ENCODE results near the gene ADNP. TPM values are rescaled to one million over a fixed set of nuclear protein-coding genes. Genes with fewer than 3 reads are reported as not detected.

ADNP gene
- polyA plus RNA-seq, 1 donor from 2014 or later, result 78.5 TPM

GRCh38 chr20:50975701-50976330 is 44.6 kb upstream of the ADNP start:
- no peak overlapping the region for H3K27ac ChIP-seq (ENCODE audit: low read length)
- TF ChIP-seq SMC3 (conservative IDR thresholded peaks at IDR 0.05; ENCODE audit: poor library complexity) (no peak), CTCF (IDR thresholded peaks at IDR 0.05; ENCODE audit: poor library complexity, severe bottlenecking) (no peak), EZH2 (IDR thresholded peaks at IDR 0.05; ENCODE audit: borderline replicate concordance, insufficient read depth, low read length, poor library complexity, severe bottlenecking) (no peak), RAD21 (conservative IDR thresholded peaks at IDR 0.05) (no peak)
- TF ChIP-seq, protein P1, sequence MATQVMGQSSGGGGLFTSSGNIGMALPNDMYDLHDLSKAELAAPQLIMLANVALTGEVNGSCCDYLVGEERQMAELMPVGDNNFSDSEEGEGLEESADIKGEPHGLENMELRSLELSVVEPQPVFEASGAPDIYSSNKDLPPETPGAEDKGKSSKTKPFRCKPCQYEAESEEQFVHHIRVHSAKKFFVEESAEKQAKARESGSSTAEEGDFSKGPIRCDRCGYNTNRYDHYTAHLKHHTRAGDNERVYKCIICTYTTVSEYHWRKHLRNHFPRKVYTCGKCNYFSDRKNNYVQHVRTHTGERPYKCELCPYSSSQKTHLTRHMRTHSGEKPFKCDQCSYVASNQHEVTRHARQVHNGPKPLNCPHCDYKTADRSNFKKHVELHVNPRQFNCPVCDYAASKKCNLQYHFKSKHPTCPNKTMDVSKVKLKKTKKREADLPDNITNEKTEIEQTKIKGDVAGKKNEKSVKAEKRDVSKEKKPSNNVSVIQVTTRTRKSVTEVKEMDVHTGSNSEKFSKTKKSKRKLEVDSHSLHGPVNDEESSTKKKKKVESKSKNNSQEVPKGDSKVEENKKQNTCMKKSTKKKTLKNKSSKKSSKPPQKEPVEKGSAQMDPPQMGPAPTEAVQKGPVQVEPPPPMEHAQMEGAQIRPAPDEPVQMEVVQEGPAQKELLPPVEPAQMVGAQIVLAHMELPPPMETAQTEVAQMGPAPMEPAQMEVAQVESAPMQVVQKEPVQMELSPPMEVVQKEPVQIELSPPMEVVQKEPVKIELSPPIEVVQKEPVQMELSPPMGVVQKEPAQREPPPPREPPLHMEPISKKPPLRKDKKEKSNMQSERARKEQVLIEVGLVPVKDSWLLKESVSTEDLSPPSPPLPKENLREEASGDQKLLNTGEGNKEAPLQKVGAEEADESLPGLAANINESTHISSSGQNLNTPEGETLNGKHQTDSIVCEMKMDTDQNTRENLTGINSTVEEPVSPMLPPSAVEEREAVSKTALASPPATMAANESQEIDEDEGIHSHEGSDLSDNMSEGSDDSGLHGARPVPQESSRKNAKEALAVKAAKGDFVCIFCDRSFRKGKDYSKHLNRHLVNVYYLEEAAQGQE (IDR thresholded peaks at IDR 0.05; ENCODE audit: borderline replicate concordance), result no peak

DNA sequence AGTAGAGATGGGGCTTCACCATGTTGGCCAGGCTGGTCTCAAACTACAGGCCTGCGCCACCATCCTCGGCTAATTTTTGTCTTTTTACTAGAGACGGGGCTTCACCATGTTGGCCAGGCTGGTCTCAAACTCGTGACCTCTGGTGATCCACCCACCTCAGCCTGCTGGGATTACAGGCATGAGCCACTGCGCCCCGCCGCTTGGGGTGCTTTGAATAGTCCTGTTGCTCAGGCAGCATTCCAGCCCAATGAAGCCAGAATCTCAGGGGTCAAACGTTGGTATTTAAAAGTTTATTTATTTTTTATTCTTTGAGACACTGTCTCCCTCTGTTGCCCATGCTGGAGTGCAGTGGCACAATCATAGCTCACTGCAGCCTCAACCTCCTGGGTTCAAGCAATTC is 38.7 kb upstream of the ADNP start:
- Histone ChIP-seq H4K20me1 (ENCODE audit: insufficient read depth) (no peaks in the 10 kb centered on the region), H3K9me3 (ENCODE audit: low read length) (no peaks in the 10 kb centered on the region), H3K79me2 (replicated peaks; ENCODE audit: insufficient read depth, low read length) (no peaks in the 10 kb centered on the region), H2AFZ (ENCODE audit: low read depth, low read length) (no peak overlapping the region), H3K27ac (ENCODE audit: low read length) (no peak overlapping the region), H3K9me2 (ENCODE audit: insufficient read depth, low read length) (no peaks in the 10 kb centered on the region), H3K27me3 (ENCODE audit: insufficient read depth, low read depth, low read length) (no peaks in the 10 kb centered on the region), H3K4me3 (ENCODE audit: low read length) (no peak overlapping the region), H3K9ac (ENCODE audit: low read length) (no peak overlapping the region), H3K36me3 (ENCODE audit: insufficient read depth, low read length) (no peaks in the 10 kb centered on the region), H3F3A (ENCODE audit: insufficient read depth, low read length, poor library complexity, severe bottlenecking) (no peaks in the 10 kb centered on the region), H3K4me2 (ENCODE audit: low read length) (no peak overlapping the region)
- TF ChIP-seq EZH2 (IDR thresholded peaks at IDR 0.05; ENCODE audit: borderline replicate concordance, insufficient read depth, low read length, poor library complexity, severe bottlenecking), result no peak
- TF ChIP-seq RAD21 (conservative IDR thresholded peaks at IDR 0.05), result no peak
- no peak for TF ChIP-seq TAF1 (IDR thresholded peaks at IDR 0.05; ENCODE audit: low read depth)
- no peak for TF ChIP-seq EP300 (conservative IDR thresholded peaks at IDR 0.05; ENCODE audit: poor library complexity, severe bottlenecking)
- no peak for TF ChIP-seq SMC3 (conservative IDR thresholded peaks at IDR 0.05; ENCODE audit: poor library complexity)
- TF ChIP-seq, protein P1 (IDR thresholded peaks at IDR 0.05; ENCODE audit: borderline replicate concordance), result no peak
- no peak for TF ChIP-seq POLR2AphosphoS5 (IDR thresholded peaks at IDR 0.05)
- no peak for TF ChIP-seq CTCF (IDR thresholded peaks at IDR 0.05; ENCODE audit: poor library complexity, severe bottlenecking)
- no peak for TF ChIP-seq MXI1 (conservative IDR thresholded peaks at IDR 0.05; ENCODE audit: poor library complexity, severe bottlenecking)

More at GRCh38 chr20:50975701-50976330, 44.6 kb upstream of the ADNP start:
- Histone ChIP-seq H4K20me1 (ENCODE audit: insufficient read depth) (no peaks in the 10 kb centered on the region), H3K36me3 (ENCODE audit: insufficient read depth, low read length) (no peaks in the 10 kb centered on the region), H3K79me2 (replicated peaks; ENCODE audit: insufficient read depth, low read length) (no peaks in the 10 kb centered on the region), H3F3A (ENCODE audit: insufficient read depth, low read length, poor library complexity, severe bottlenecking) (no peaks in the 10 kb centered on the region), H3K9ac (ENCODE audit: low read length) (no peak overlapping the region), H2AFZ (ENCODE audit: low read depth, low read length) (no peak overlapping the region), H3K9me2 (ENCODE audit: insufficient read depth, low read length) (no peaks in the 10 kb centered on the region), H3K27me3 (ENCODE audit: insufficient read depth, low read depth, low read length) (no peaks in the 10 kb centered on the region), H3K9me3 (ENCODE audit: low read length) (no peaks in the 10 kb centered on the region), H3K4me3 (ENCODE audit: low read length) (no peak overlapping the region), H3K4me2 (ENCODE audit: low read length) (no peak overlapping the region)

Measured in neural cell (in vitro differentiated cells).